Measurements from ENCODE around the gene HES5.

The HES5 gene

DNA sequence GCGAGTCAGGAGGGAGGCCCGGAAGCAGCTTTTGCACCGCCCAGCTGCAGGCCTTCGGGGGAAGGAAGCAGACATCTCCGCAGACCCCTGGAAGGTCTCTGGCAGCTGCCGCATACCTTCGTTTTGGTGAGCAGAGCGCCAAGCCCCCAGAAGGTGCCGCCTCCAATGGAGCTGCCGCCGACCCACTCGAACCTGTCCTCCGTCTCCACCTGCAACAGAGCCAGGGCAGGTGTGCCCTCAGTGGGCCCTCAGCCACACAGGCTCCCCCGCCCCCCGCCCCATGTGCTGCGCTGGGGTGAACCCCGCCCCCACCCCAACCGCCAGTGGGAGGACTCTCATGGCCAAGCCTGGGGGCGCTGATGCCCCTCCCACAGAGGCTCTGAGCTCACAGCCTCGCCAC, 9.9 kb downstream of the HES5 start:
- DNase-seq (ENCODE audit: low read depth) = no peak
- H3K4me3 ChIP-seq (ENCODE audit: low read depth, low read length) = no peak overlapping the region

DNA sequence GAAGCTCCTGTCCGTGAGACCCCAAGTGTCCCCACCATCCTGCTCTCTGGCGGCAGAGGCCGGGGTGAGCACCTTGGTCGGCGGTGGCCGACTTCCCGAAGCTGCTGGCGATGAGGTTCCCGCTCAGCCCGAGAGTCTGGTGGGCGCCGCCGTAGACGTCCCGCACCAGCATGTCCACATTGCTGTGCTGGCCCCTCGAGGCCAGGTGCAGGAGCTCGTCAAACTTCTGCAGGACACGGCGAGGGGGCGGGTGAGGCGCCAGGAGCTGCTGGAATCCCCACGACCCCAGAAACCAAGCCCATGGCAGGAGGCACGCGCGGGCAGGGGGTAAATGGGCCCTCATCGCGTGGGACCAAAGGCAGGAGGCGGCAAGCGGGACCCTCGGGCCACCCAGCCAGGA, 10.3 kb downstream of the HES5 start:
- H3K4me3 ChIP-seq (ENCODE audit: low read depth, low read length) = no peak overlapping the region
- no peak for DNase-seq (ENCODE audit: low read depth)

- DNase-seq (ENCODE audit: low read depth) = no peak
- no peak overlapping the region for H3K4me3 ChIP-seq (ENCODE audit: low read depth, low read length)
These were observed 10.9 kb downstream of the HES5 start for GRCh38 chr1:2519029-2519685.

GRCh38 chr1:2518528-2518927, 11.5 kb downstream of the HES5 start:
- DNase-seq (ENCODE audit: low read depth) = no peak

GRCh38 chr1:2517966-2518365, 12.1 kb downstream of the HES5 start:
- DNase-seq (ENCODE audit: low read depth) = no peak
- no peak overlapping the region for H3K4me3 ChIP-seq (ENCODE audit: low read depth, low read length)

More at GRCh38 chr1:2518528-2518927, 11.5 kb downstream of the HES5 start:
- H3K4me3 ChIP-seq (ENCODE audit: low read depth, low read length) = no peak overlapping the region

- no peak for DNase-seq (ENCODE audit: low read depth)
These were observed 13.1 kb downstream of the HES5 start for GRCh38 chr1:2516946-2517345.

GRCh38 chr1:2516124-2516523, 13.9 kb downstream of the HES5 start:
- H3K4me3 ChIP-seq (ENCODE audit: low read depth, low read length) = no peak overlapping the region
- no peak for DNase-seq (ENCODE audit: low read depth)

More at GRCh38 chr1:2516946-2517345, 13.1 kb downstream of the HES5 start:
- H3K4me3 ChIP-seq (ENCODE audit: low read depth, low read length) = no peak overlapping the region

GRCh38 chr1:2515763-2516080, 14.3 kb downstream of the HES5 start:
- DNase-seq (ENCODE audit: low read depth) = no peak
- H3K4me3 ChIP-seq (ENCODE audit: low read depth, low read length) = no peak overlapping the region

- no peak for DNase-seq (ENCODE audit: low read depth)
- no peak overlapping the region for H3K4me3 ChIP-seq (ENCODE audit: low read depth, low read length)
These were observed 14.9 kb downstream of the HES5 start for GRCh38 chr1:2514863-2515762.

DNA sequence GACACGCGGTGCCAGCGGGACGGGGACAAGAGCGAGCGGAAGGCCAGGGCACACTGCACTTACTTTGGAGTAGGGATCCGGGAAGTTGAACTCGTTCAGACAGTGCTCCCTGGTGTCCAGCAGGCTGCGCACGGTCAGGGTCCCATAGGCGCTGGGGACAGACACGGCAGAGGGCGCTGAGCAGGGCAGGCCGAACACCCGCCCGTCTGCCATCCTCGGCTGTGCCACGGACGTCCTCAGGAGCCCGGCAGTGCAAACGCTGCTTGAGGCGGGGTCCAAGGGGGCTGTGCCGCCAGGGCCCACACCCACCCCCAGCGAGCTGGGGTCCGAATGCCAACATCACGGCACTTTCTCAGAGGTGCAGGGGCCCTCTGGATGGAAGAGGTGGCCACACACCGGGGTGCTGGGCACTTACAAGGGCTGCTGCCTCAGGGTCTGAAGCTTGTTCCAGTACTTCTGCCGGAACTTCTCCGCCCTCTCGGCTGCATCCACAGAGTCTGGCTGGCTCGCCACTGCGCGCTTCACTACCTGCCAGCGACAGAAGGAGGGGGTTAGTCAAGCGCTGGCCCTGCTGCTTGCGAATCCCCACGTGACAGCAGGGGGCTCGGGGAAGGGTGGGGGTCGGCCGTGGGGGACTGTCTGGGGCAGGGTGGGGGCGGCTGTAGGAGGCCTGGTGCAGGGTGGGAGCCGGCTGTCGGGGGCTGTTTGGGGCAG, 16.0 kb downstream of the HES5 start:
- no peak for DNase-seq (ENCODE audit: low read depth)

DNA sequence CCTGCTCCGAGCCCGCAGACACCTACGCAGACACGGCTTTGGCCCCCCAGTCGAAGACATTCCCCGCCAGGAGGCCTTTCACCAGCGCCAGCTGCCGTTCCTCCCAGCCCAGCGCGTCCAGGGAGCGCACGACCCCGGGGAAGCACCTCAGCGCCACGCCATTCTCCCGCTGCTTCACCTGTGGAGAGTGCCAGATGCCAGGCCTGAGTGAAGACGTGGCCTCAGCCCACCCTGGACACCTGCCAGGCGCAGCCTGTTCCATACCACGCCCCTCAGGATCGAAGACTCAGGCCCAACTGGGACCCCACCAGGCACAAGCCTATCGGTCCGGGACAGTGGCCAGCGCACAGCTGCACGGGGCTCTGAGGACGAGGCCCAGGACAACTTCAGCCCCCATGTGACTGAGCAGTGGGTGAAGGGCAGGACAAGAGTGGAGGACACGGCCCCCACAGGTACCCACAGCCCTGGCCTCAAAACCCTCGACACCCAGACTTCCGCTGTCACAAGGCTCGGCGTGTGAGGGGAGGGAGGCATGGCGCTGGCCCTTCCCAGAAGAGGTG, 17.1 kb downstream of the HES5 start:
- no peak overlapping the region for H3K4me3 ChIP-seq (ENCODE audit: low read depth, low read length)
- no peak for DNase-seq (ENCODE audit: low read depth)

More for the DNA sequence above, 16.0 kb downstream of the HES5 start:
- no peak overlapping the region for H3K4me3 ChIP-seq (ENCODE audit: low read depth, low read length)

- no peak overlapping the region for H3K4me3 ChIP-seq (ENCODE audit: low read depth, low read length)
- DNase-seq (ENCODE audit: low read depth) = no peak
These were observed 19.5 kb downstream of the HES5 start for GRCh38 chr1:2510366-2511155.

GRCh38 chr1:2509589-2509988, 20.5 kb downstream of the HES5 start:
- no peak overlapping the region for H3K4me3 ChIP-seq (ENCODE audit: low read depth, low read length)
- DNase-seq (ENCODE audit: low read depth) = no peak

DNA sequence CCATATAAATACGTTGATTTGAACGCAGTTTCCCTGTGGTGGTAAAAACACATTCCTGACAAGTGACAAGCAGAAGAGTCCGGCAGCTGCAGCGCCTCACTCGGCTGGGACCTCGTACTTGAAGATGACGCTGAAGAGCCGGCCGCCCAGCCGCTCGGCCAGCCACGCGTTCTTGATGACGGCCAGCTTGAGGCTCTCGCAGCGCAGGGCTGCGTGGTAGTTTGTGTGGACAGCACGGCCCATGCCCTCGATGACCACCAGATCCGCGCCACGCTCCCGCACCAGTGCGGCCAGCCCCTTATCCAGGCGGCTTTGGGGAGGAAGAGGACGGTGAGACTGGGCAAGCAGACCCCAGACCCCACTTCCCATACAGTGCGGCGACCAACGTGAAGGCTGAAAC, 21.3 kb downstream of the HES5 start:
- H3K4me3 ChIP-seq (ENCODE audit: low read depth, low read length) = no peak overlapping the region
- DNase-seq (ENCODE audit: low read depth) = no peak

DNA sequence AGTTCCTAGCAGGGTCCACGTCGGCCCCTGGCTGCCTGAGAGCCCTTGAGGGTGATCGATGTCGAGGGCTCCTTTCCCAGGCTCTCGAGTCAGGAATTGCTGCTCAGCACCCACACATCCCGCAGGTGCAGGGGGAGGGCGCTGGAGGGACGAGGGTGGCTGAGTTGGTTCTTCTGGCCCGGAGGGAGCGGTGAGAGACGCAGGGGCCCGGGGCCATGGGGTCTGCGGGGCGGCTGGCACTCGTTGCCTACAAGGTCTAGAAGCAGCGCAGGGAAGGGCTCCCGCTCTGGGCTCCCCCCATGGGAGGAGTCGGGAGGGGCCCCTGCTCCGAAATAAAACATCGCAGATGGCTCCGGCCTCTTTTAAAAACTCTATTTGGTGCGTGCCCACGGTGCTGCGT, 21.9 kb downstream of the HES5 start:
- no peak for DNase-seq (ENCODE audit: low read depth)
- no peak overlapping the region for H3K4me3 ChIP-seq (ENCODE audit: low read depth, low read length)

DNA sequence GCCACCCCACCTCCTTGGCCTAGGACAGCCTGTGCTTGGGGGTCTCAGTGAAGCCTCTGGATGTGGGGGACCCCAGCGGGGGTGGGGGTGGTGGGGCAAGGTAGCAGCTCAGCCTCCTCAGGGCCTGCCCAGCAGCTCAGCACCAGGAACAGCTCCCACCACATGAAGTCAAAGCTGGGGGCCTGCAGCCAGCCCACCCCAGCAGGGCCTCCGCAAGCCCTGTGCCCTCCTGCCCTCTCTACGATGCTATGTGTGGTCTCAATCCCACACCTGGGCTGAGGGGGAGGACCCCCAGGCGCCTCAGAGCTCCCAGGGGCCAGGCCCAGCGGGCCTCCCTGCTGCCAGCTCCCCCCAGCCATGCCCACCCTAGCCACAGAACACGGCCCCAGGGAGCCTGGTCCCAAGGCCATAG, 22.3 kb downstream of the HES5 start:
- DNase-seq (ENCODE audit: low read depth) = no peak

DNA sequence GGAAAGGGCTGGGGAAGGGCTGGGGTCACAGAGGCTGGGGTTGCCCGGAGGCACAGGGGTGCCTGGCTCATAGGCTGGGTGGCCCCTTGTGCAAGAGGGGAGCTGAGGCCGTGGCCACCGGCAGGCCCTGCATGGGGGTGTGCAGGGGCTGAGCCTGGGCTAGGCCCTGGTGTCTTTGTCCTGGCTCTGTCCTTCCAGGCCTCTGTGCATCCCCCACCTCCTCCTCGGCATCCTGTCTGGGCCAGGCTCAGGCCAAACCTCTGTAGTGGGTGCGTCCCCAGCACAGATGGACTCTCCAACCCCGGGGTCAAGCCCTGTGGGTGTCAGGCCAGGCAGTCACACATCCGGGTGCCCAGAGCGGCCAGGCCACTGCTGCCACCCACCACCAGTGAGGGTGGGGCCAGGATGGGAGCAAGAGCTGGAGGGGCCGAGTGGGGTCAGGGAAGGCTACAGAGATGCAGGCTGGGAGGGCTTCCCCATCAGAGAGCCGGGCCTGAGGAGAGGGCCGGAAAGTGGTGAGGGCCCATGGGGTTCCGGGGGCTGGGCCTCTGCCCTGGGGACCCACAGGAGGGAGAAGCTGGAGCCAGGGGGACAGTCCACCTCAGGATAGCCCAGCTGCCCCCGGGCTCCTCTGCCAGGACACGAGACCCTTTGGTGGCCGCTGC, 23.0 kb downstream of the HES5 start:
- no peak for DNase-seq (ENCODE audit: low read depth)
- no peak overlapping the region for H3K4me3 ChIP-seq (ENCODE audit: low read depth, low read length)

More for the DNA sequence above, 22.3 kb downstream of the HES5 start:
- no peak overlapping the region for H3K4me3 ChIP-seq (ENCODE audit: low read depth, low read length)

DNA sequence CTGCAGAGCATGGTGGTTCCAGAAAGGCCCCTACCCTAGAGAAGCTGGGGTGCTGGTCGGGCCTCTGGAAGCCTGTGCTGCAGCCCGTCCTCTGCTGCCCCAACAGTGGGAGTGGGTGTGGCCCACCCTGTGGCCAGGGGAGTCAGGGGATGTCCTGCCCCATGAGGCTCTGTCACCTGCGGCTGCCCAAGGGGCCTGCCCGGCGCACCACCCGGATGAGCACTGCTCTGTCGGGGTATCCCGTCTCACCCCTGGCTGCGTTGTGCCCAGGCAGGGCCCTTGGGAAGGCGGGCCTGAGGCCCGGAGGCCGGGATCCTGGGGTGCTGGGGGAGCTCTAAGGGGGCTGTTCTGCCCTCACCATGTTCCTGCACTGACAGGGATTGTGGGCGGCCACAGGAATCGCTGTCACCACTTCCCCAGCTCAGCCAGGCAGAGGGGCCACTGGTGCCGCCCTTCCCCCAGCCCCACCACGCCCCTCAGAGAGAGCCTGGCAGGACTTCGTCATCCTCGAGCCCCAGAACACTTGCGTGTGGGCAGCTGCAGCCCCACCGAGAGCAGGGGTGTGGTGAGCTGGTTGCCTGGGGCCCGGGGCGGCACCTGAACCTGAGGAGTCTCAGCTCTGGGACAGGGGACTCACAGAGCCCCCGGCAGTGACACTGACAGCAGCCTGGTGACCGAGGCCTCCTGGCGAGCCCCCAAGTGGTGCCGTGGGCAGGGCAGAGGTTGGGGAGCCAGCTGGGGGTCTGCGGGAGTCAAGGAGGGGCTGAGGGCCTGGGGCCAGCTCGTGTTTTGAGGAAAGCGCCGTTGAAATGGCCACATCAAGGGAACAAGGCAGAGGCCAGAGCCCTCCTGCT, 23.8 kb downstream of the HES5 start:
- H3K4me3 ChIP-seq (ENCODE audit: low read depth, low read length) = no peak overlapping the region
- DNase-seq (ENCODE audit: low read depth) = no peak

Data from skeletal muscle cell (primary cell).